HL-60 (cell line): ENCODE results near the gene LHFPL6.
A peak's percentile ranks its signal among the peaks of the same experiment; 100 is the strongest.

Source experiments
- DNase-seq, 2 experiments: peaks; one replicate each; pipeline ENCODE4 v3.0.0-alpha.2; 2010 to 2020; ENCODE audit warnings: low read depth in 1 of 2, low spot score in 1 of 2
- H3K27ac ChIP-seq: fragments of 250-450 bp; sonication (Bioruptor Pico); replicated peaks from 2 replicates; pipeline ENCODE4 v1.5.1; 2020; ENCODE audit warnings: mild to moderate bottlenecking, moderate library complexity
- H3K27me3 ChIP-seq: fragments of 250-450 bp; sonication (Bioruptor Pico); 2 replicates; pipeline ENCODE4 v1.5.1; 2021; ENCODE audit warnings: mild to moderate bottlenecking, moderate library complexity; ENCODE audit not compliant: insufficient read depth, poor library complexity, severe bottlenecking
- H3K4me3 ChIP-seq: replicated peaks from 2 replicates; pipeline ENCODE4 v1.5.1; 2011; ENCODE audit warnings: mild to moderate bottlenecking, control low read depth, low read length; ENCODE audit not compliant: insufficient read depth
- GABPA ChIP-seq: IDR thresholded peaks from 2 replicates; pipeline ENCODE4 v1.6.1; 2012; ENCODE audit warnings: low read depth
- POLR2AphosphoS5 ChIP-seq: IDR thresholded peaks from 2 replicates; pipeline ENCODE4 v1.6.1; 2012; ENCODE audit warnings: low read depth
- SPI1 ChIP-seq: IDR thresholded peaks from 2 replicates; pipeline ENCODE4 v1.6.1; 2012; ENCODE audit warnings: low read depth, mild to moderate bottlenecking, borderline replicate concordance
- TF ChIP-seq, protein P1 (sequence below): IDR thresholded peaks from 2 replicates; pipeline ENCODE4 v1.6.1; 2012; ENCODE audit warnings: low read depth; ENCODE audit not compliant: insufficient replicate concordance
- TF ChIP-seq, protein P2 (sequence below): IDR thresholded peaks from one replicate; pipeline ENCODE4 v1.5.1; 2011; ENCODE audit warnings: low read length, control low read depth, inconsistent platforms; ENCODE audit not compliant: insufficient read depth

The LHFPL6 gene

DNA sequence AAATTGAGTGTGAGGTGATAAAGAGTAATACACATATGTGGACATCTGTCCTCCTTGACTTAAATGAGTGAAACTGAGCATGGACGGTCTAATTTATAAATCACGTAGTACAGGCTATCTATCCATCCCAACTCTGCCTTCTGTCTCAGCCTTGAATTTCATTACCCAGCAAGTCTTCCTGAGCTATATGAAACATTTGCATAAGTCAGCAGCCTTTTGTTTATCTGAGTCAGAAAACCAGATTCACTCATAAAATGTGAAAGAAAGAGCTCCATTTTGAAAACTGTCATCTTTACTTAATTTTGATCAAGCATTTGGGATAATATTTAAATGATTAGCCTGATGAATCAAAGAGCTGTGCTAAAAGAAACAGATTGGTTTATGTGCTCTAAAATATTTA, 197.9 kb downstream of the LHFPL6 start:
- no peak overlapping the region for H3K27ac ChIP-seq
- H3K4me3 ChIP-seq, result no peak overlapping the region
- no peak for TF ChIP-seq POLR2AphosphoS5
- DNase-seq, result no peak
- H3K27me3 ChIP-seq, result no peaks in the 10 kb centered on the region

DNA sequence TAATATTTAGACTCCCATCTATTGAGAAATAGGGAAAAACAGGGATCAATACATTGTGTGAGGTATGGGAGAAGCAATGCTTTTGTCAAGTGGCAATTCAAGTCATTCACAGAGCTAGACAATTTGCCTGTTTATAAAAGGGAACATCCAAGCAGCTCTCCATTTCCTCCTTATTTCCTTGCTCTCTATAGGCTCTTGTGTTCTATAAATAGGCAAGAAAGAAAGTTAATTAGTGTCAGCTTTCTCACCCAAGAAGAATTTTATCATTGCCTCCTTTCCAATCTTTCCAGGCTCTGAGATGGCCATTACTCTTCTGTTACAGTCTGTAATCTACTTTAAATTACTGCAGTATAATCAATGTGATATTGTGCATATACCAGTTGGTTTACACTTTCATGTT, 199.9 kb downstream of the LHFPL6 start:
- no peak overlapping the region for H3K27ac ChIP-seq

DNA sequence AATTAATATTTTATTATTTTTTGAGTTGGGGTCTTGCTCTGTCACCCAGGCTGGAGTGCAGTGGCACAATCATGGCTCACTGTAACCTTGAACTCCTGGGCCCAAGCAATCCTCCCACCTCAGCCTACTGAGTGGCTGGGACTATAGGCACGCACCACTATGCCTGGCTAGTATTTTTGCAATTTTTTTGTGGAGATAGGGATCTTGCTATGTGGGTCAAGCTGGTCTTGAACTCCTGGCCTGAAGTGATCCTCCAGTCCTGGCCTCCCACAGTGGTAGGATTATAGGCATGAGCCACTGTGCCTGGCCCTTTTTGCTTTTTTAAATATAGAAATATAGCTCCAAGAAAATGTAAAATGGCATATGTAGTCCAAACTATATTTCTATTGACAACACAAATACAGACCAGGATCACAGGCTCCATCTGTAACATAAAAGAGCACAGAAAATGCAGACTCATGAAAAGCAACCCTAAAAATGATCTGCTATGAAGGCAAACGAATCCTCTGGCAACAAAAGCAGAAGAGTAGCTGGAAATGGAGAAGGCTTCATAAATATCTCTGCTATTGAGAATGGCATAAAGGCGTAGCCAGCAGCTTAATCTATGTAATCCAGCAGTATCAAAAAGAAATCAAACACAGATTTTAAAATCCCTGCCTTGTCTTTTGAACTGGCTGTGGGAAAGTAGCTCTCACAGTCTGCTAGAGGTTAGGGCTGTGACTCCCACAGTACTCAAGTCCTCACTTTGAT, 200.6 kb downstream of the LHFPL6 start:
- H3K27ac ChIP-seq, result no peak overlapping the region
- H3K27me3 ChIP-seq, result no peaks in the 10 kb centered on the region
- no peak overlapping the region for H3K4me3 ChIP-seq
- TF ChIP-seq SPI1 (no peak), POLR2AphosphoS5 (no peak), GABPA (no peak)
- TF ChIP-seq, protein P1, sequence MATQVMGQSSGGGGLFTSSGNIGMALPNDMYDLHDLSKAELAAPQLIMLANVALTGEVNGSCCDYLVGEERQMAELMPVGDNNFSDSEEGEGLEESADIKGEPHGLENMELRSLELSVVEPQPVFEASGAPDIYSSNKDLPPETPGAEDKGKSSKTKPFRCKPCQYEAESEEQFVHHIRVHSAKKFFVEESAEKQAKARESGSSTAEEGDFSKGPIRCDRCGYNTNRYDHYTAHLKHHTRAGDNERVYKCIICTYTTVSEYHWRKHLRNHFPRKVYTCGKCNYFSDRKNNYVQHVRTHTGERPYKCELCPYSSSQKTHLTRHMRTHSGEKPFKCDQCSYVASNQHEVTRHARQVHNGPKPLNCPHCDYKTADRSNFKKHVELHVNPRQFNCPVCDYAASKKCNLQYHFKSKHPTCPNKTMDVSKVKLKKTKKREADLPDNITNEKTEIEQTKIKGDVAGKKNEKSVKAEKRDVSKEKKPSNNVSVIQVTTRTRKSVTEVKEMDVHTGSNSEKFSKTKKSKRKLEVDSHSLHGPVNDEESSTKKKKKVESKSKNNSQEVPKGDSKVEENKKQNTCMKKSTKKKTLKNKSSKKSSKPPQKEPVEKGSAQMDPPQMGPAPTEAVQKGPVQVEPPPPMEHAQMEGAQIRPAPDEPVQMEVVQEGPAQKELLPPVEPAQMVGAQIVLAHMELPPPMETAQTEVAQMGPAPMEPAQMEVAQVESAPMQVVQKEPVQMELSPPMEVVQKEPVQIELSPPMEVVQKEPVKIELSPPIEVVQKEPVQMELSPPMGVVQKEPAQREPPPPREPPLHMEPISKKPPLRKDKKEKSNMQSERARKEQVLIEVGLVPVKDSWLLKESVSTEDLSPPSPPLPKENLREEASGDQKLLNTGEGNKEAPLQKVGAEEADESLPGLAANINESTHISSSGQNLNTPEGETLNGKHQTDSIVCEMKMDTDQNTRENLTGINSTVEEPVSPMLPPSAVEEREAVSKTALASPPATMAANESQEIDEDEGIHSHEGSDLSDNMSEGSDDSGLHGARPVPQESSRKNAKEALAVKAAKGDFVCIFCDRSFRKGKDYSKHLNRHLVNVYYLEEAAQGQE, result no peak
- TF ChIP-seq, protein P2, sequence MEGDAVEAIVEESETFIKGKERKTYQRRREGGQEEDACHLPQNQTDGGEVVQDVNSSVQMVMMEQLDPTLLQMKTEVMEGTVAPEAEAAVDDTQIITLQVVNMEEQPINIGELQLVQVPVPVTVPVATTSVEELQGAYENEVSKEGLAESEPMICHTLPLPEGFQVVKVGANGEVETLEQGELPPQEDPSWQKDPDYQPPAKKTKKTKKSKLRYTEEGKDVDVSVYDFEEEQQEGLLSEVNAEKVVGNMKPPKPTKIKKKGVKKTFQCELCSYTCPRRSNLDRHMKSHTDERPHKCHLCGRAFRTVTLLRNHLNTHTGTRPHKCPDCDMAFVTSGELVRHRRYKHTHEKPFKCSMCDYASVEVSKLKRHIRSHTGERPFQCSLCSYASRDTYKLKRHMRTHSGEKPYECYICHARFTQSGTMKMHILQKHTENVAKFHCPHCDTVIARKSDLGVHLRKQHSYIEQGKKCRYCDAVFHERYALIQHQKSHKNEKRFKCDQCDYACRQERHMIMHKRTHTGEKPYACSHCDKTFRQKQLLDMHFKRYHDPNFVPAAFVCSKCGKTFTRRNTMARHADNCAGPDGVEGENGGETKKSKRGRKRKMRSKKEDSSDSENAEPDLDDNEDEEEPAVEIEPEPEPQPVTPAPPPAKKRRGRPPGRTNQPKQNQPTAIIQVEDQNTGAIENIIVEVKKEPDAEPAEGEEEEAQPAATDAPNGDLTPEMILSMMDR, result no peak
- DNase-seq, result no peak

More for the DNA sequence above, 199.9 kb downstream of the LHFPL6 start:
- TF ChIP-seq GABPA (no peak), POLR2AphosphoS5 (no peak), SPI1 (no peak)
- TF ChIP-seq, protein P1, result no peak
- TF ChIP-seq, protein P2, result no peak
- Histone ChIP-seq H3K4me3 (no peak overlapping the region), H3K27me3 (no peaks in the 10 kb centered on the region)
- no peak for DNase-seq

DNA sequence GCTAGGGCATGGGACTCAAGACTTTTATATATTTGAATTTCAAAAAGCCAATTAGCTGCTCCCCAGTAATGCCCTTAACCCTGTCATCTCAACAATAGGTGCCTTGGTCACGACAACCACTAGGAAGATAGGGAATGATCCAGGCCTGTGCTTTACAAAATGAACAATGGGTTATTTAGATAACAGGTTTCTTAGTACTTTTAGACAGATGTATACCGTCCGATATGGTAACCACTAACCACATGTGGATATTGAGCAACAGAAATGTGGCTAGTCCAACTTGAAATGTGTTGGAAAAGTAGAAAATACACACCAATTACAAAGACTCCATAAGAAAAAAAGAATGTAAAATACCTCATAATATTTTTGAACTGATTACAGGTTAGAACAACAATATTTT, 201.2 kb downstream of the LHFPL6 start:
- peak; percentile 50 to 71 for DNase-seq
- Histone ChIP-seq H3K4me3 (no peak overlapping the region), H3K27me3 (no peaks in the 10 kb centered on the region), H3K27ac (peak overlapping the region; percentile 13; the same call in 1 of the 2 replicates)
- TF ChIP-seq SPI1, result no peak
- peak; percentile 23; the same call in 1 of the 2 replicates for TF ChIP-seq POLR2AphosphoS5
- no peak for TF ChIP-seq GABPA
- TF ChIP-seq, protein P1, result no peak
- TF ChIP-seq, protein P2, result no peak
